ENCODE results near the gene MTMR3.

DNA sequence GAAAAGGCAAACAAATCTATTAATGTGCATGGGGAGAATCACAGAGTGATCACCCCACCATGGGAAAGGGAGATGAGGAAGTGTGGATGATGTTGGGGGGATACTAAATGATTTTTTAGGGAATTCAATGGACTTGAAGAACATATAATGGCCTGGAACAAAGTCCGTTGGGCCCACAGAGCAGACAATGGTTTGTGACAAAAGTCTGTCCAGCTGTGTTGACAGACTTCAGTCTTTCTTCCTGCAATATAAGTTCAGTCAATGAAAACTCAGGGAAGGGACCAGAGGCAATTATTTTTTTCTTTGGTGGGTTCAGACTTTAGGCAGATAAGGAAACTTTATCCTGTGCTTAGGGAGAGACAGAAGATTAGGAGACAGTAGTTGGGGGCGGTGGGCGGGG is 179.3 kb downstream of the MTMR3 start:
- TF ChIP-seq EZH2 (IDR thresholded peaks at IDR 0.05; ENCODE audit: low read length, unreplicated experiment): no peak
- TF ChIP-seq, protein P1, sequence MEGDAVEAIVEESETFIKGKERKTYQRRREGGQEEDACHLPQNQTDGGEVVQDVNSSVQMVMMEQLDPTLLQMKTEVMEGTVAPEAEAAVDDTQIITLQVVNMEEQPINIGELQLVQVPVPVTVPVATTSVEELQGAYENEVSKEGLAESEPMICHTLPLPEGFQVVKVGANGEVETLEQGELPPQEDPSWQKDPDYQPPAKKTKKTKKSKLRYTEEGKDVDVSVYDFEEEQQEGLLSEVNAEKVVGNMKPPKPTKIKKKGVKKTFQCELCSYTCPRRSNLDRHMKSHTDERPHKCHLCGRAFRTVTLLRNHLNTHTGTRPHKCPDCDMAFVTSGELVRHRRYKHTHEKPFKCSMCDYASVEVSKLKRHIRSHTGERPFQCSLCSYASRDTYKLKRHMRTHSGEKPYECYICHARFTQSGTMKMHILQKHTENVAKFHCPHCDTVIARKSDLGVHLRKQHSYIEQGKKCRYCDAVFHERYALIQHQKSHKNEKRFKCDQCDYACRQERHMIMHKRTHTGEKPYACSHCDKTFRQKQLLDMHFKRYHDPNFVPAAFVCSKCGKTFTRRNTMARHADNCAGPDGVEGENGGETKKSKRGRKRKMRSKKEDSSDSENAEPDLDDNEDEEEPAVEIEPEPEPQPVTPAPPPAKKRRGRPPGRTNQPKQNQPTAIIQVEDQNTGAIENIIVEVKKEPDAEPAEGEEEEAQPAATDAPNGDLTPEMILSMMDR (conservative IDR thresholded peaks at IDR 0.05; ENCODE audit: low read depth, low read length): no peak

Measured in PC-3 (cell line).